ENCODE measurements around the gene UBE2G2. TPM values are rescaled to one million over a fixed set of nuclear protein-coding genes. Genes with fewer than 3 reads are reported as not detected.

UBE2G2 gene
- polyA plus RNA-seq, 1 experiment = 62.2 TPM

GRCh38 chr21:44810779-44811178, 9.2 kb upstream of the UBE2G2 start:
- H3K9me3 ChIP-seq (ENCODE audit: control insufficient read depth, insufficient read depth, low read length) = no peaks in the 10 kb centered on the region; the same call in 1 of the 2 replicates
- TF ChIP-seq CTCF (IDR thresholded peaks at IDR 0.05; ENCODE audit: low read depth, low read length) = no peak
- ChIA-PET POLR2A (interaction anchor here (0.5 kb wide), 1 partner anchor 9 kb away, joined by 3 read pairs; the partner anchor contains the start of gene UBE2G2), CTCF (no interaction called here)
- no peak overlapping the region for H3K27ac ChIP-seq (ENCODE audit: low read depth, low read length)
- DNase-seq (ENCODE audit: low read depth, low spot score) = no peak
- no peak overlapping the region for H3K4me3 ChIP-seq (ENCODE audit: low read depth, low read length)
- H3K27me3 ChIP-seq (ENCODE audit: control insufficient read depth, insufficient read depth, low read length) = no peaks in the 10 kb centered on the region

GRCh38 chr21:44805859-44806258, 4.2 kb upstream of the UBE2G2 start:
- H3K27me3 ChIP-seq (ENCODE audit: control insufficient read depth, insufficient read depth, low read length) = no peaks in the 10 kb centered on the region
- H3K27ac ChIP-seq (ENCODE audit: low read depth, low read length) = no peak overlapping the region
- DNase-seq (ENCODE audit: low read depth, low spot score) = no peak
- no peak for TF ChIP-seq CTCF (IDR thresholded peaks at IDR 0.05; ENCODE audit: low read depth, low read length)
- POLR2A ChIA-PET = no interaction called here
- CTCF ChIA-PET = interaction anchor here (0.5 to 2.2 kb wide), 2 partner anchors 12 to 86 kb away, joined by 4 to 9 read pairs; no protein-coding TSS in a partner anchor
- H3K9me3 ChIP-seq (ENCODE audit: control insufficient read depth, insufficient read depth, low read length) = no peaks in the 10 kb centered on the region
- no peak overlapping the region for H3K4me3 ChIP-seq (ENCODE audit: low read depth, low read length)

GRCh38 chr21:44805226-44805625, 3.6 kb upstream of the UBE2G2 start:
- no peak for DNase-seq (ENCODE audit: low read depth, low spot score)
- no peak overlapping the region for H3K4me3 ChIP-seq (ENCODE audit: low read depth, low read length)
- no peak for TF ChIP-seq CTCF (IDR thresholded peaks at IDR 0.05; ENCODE audit: low read depth, low read length)
- ChIA-PET CTCF (interaction anchor here (2.2 kb wide), 1 partner anchor 11 kb away, joined by 9 read pairs; no protein-coding TSS in a partner anchor), POLR2A (no interaction called here)
- no peak overlapping the region for H3K27ac ChIP-seq (ENCODE audit: low read depth, low read length)
- H3K9me3 ChIP-seq (ENCODE audit: control insufficient read depth, insufficient read depth, low read length) = no peaks in the 10 kb centered on the region
- no peaks in the 10 kb centered on the region for H3K27me3 ChIP-seq (ENCODE audit: control insufficient read depth, insufficient read depth, low read length)

- TF ChIP-seq CTCF (IDR thresholded peaks at IDR 0.05; ENCODE audit: low read depth, low read length) = no peak
- DNase-seq (ENCODE audit: low read depth, low spot score) = no peak
- no peak overlapping the region for H3K4me3 ChIP-seq (ENCODE audit: low read depth, low read length)
- H3K27ac ChIP-seq (ENCODE audit: low read depth, low read length) = no peak overlapping the region
- no peaks in the 10 kb centered on the region for H3K27me3 ChIP-seq (ENCODE audit: control insufficient read depth, insufficient read depth, low read length)
- ChIA-PET POLR2A (no interaction called here), CTCF (interaction anchor here (0.6 to 2.2 kb wide), 2 partner anchors 11 to 87 kb away, joined by 6 to 9 read pairs; no protein-coding TSS in a partner anchor)
- H3K9me3 ChIP-seq (ENCODE audit: control insufficient read depth, insufficient read depth, low read length) = no peaks in the 10 kb centered on the region
Observed at GRCh38 chr21:44804762-44805161, 3.1 kb upstream of the UBE2G2 start.

GRCh38 chr21:44803651-44804050, 2.0 kb upstream of the UBE2G2 start:
- ChIA-PET CTCF (interaction anchor here (0.6 kb wide), 1 partner anchor 41 kb away, joined by 3 read pairs; no protein-coding TSS in a partner anchor), POLR2A (interaction anchor here (1.0 kb wide), 1 partner anchor 129 kb away, joined by 4 read pairs; no protein-coding TSS in a partner anchor)
- no peak overlapping the region for H3K27ac ChIP-seq (ENCODE audit: low read depth, low read length)
- no peak for DNase-seq (ENCODE audit: low read depth, low spot score)
- no peak overlapping the region for H3K4me3 ChIP-seq (ENCODE audit: low read depth, low read length)
- TF ChIP-seq CTCF (IDR thresholded peaks at IDR 0.05; ENCODE audit: low read depth, low read length) = no peak
- no peaks in the 10 kb centered on the region for H3K9me3 ChIP-seq (ENCODE audit: control insufficient read depth, insufficient read depth, low read length)
- H3K27me3 ChIP-seq (ENCODE audit: control insufficient read depth, insufficient read depth, low read length) = no peaks in the 10 kb centered on the region
